ENCODE data around the gene DDX10.

The DDX10 gene

DNA sequence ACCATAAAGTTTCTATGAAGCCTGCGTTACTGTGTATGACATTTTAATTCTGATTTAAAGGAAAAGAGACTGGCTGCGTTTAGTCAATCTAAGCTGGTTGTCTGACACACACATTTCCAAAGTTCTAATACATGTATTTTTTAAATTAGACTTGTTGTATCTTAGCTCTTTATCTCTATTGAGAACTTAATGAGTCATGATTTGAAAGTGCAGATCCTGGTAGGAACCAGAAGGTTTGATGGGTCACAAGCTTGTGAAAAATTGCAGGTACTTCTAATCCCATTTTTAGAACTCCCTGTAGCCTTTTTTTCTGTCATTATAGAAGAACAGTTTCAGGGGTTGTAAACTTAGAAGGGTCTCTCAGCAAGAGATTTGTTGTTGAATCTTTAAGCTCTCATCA is 210.3 kb downstream of the DDX10 start:
- Histone ChIP-seq H3K27ac (replicated peaks) (no peak overlapping the region), H3K27me3 (ENCODE audit: insufficient read depth, poor library complexity, severe bottlenecking) (no peaks in the 10 kb centered on the region), H3K4me3 (replicated peaks; ENCODE audit: insufficient read depth, low read length) (no peak overlapping the region)
- no peak for DNase-seq (ENCODE audit: low read depth in 1 of 2, low spot score in 1 of 2)
- TF ChIP-seq POLR2AphosphoS5 (IDR thresholded peaks at IDR 0.05; ENCODE audit: low read depth): no peak
- TF ChIP-seq, protein P1, sequence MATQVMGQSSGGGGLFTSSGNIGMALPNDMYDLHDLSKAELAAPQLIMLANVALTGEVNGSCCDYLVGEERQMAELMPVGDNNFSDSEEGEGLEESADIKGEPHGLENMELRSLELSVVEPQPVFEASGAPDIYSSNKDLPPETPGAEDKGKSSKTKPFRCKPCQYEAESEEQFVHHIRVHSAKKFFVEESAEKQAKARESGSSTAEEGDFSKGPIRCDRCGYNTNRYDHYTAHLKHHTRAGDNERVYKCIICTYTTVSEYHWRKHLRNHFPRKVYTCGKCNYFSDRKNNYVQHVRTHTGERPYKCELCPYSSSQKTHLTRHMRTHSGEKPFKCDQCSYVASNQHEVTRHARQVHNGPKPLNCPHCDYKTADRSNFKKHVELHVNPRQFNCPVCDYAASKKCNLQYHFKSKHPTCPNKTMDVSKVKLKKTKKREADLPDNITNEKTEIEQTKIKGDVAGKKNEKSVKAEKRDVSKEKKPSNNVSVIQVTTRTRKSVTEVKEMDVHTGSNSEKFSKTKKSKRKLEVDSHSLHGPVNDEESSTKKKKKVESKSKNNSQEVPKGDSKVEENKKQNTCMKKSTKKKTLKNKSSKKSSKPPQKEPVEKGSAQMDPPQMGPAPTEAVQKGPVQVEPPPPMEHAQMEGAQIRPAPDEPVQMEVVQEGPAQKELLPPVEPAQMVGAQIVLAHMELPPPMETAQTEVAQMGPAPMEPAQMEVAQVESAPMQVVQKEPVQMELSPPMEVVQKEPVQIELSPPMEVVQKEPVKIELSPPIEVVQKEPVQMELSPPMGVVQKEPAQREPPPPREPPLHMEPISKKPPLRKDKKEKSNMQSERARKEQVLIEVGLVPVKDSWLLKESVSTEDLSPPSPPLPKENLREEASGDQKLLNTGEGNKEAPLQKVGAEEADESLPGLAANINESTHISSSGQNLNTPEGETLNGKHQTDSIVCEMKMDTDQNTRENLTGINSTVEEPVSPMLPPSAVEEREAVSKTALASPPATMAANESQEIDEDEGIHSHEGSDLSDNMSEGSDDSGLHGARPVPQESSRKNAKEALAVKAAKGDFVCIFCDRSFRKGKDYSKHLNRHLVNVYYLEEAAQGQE (IDR thresholded peaks at IDR 0.05; ENCODE audit: insufficient replicate concordance, low read depth): no peak
- no peak for TF ChIP-seq GABPA (IDR thresholded peaks at IDR 0.05; ENCODE audit: low read depth)
- TF ChIP-seq, protein P2, sequence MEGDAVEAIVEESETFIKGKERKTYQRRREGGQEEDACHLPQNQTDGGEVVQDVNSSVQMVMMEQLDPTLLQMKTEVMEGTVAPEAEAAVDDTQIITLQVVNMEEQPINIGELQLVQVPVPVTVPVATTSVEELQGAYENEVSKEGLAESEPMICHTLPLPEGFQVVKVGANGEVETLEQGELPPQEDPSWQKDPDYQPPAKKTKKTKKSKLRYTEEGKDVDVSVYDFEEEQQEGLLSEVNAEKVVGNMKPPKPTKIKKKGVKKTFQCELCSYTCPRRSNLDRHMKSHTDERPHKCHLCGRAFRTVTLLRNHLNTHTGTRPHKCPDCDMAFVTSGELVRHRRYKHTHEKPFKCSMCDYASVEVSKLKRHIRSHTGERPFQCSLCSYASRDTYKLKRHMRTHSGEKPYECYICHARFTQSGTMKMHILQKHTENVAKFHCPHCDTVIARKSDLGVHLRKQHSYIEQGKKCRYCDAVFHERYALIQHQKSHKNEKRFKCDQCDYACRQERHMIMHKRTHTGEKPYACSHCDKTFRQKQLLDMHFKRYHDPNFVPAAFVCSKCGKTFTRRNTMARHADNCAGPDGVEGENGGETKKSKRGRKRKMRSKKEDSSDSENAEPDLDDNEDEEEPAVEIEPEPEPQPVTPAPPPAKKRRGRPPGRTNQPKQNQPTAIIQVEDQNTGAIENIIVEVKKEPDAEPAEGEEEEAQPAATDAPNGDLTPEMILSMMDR (IDR thresholded peaks at IDR 0.05; ENCODE audit: insufficient read depth, low read length): no peak
- TF ChIP-seq SPI1 (IDR thresholded peaks at IDR 0.05; ENCODE audit: borderline replicate concordance, low read depth): no peak

DNA sequence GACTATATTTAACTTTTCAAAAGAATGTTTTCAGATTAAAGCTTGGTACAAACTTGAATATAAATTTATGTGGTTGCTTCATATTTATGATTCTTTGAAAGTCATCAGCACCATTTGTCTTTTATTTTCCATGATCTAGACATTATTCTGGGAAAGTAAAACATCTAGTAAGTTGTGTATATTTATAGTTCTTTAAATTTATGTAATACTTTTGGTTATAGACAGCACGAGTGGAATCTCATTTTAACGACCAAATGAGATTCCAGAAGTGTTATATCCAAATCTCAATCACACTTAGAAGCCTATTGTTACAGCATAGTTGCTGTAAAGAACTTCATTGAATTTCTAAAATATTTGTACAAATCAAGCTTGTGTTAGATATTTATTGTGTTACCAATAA is 212.3 kb downstream of the DDX10 start:
- TF ChIP-seq, protein P2 (IDR thresholded peaks at IDR 0.05; ENCODE audit: insufficient read depth, low read length): no peak
- TF ChIP-seq SPI1 (IDR thresholded peaks at IDR 0.05; ENCODE audit: borderline replicate concordance, low read depth): no peak
- TF ChIP-seq POLR2AphosphoS5 (IDR thresholded peaks at IDR 0.05; ENCODE audit: low read depth): no peak
- TF ChIP-seq, protein P1 (IDR thresholded peaks at IDR 0.05; ENCODE audit: insufficient replicate concordance, low read depth): no peak
- TF ChIP-seq GABPA (IDR thresholded peaks at IDR 0.05; ENCODE audit: low read depth): no peak
- DNase-seq (ENCODE audit: low read depth in 1 of 2, low spot score in 1 of 2): no peak
- Histone ChIP-seq H3K27me3 (ENCODE audit: insufficient read depth, poor library complexity, severe bottlenecking) (no peaks in the 10 kb centered on the region), H3K4me3 (replicated peaks; ENCODE audit: insufficient read depth, low read length) (no peak overlapping the region), H3K27ac (replicated peaks) (no peak overlapping the region)

DNA sequence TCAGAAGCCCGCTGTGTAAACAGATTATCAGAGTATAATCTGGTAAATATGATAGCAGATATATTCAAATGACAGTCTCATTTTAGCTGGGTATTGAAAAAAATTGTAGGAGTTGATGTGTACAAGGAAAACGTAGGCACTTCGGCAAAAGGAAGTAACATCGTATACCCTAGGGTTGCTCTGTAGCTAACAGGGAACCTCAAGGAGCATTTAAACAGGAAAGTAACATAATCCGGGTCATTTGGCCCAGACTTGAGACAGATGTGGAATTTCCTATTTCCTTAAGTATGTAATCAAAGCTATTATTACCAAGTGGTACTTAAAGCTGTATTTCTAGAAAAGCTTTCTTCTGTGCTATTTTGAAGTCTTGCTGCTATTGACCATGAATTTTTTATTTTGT is 215.6 kb downstream of the DDX10 start:
- TF ChIP-seq SPI1 (IDR thresholded peaks at IDR 0.05; ENCODE audit: borderline replicate concordance, low read depth): no peak
- TF ChIP-seq, protein P2 (IDR thresholded peaks at IDR 0.05; ENCODE audit: insufficient read depth, low read length): no peak
- TF ChIP-seq, protein P1 (IDR thresholded peaks at IDR 0.05; ENCODE audit: insufficient replicate concordance, low read depth): no peak
- TF ChIP-seq POLR2AphosphoS5 (IDR thresholded peaks at IDR 0.05; ENCODE audit: low read depth): no peak
- no peak for TF ChIP-seq GABPA (IDR thresholded peaks at IDR 0.05; ENCODE audit: low read depth)
- no peak for DNase-seq (ENCODE audit: low read depth in 1 of 2, low spot score in 1 of 2)
- H3K27me3 ChIP-seq (ENCODE audit: insufficient read depth, poor library complexity, severe bottlenecking): no peaks in the 10 kb centered on the region
- H3K27ac ChIP-seq (replicated peaks): no peak overlapping the region
- no peak overlapping the region for H3K4me3 ChIP-seq (replicated peaks; ENCODE audit: insufficient read depth, low read length)

All from HL-60 (cell line).